Breast epithelium (tissue), 4 donors: ENCODE data around the gene MYLK3. TPM values are rescaled to one million over a fixed set of nuclear protein-coding genes. Genes with fewer than 3 reads are reported as not detected.

ENCODE experiments used
- DNase-seq, 2 donors: peaks; one replicate each; pipeline ENCODE4 v3.0.0-alpha.2; 2019; ENCODE audit warnings: low spot score in 2 of 2
- H3K27ac ChIP-seq, 2 donors: fragments of 200-600 bp; sonication (generic) in 1 of 2; one replicate each; pipeline ENCODE4 v1.5.1; 2016 to 2019; ENCODE audit warnings: mild to moderate bottlenecking in 1 of 2
- H3K27me3 ChIP-seq, 2 donors: fragments of 200-600 bp; sonication (generic) in 1 of 2; one replicate each; pipeline versions ENCODE4 v1.5.1 to v1.6.0; 2017 to 2019; ENCODE audit warnings: control low read depth in 1 of 2, mild to moderate bottlenecking in 1 of 2
- H3K36me3 ChIP-seq: fragments of 200-600 bp; one replicate; pipeline ENCODE4 v1.5.1; 2019
- H3K4me1 ChIP-seq, 2 donors: fragments of 200-600 bp; sonication (generic); one replicate each; pipeline ENCODE4 v1.5.1; 2016 to 2019; ENCODE audit warnings: control low read depth in 1 of 2
- H3K4me3 ChIP-seq, 3 donors: fragments of 200-600 bp; sonication (generic); 1 replicate in 2 of 3; 2 replicates in 1 of 3; pipeline ENCODE4 v1.5.1; 2016 to 2019; ENCODE audit warnings: mild to moderate bottlenecking in 3 of 3, moderate library complexity in 2 of 3
- H3K9me3 ChIP-seq, 2 donors: fragments of 200-600 bp; sonication (generic) in 1 of 2; one replicate each; pipeline ENCODE4 v1.5.1; 2016 to 2019; ENCODE audit warnings: control low read depth in 1 of 2
- CTCF ChIP-seq, 3 donors: fragments of 450-650 bp; IDR thresholded peaks; one replicate each; pipeline ENCODE4 v1.5.1; 2016 to 2017; ENCODE audit warnings: antibody characterized with exemption in 3 of 3, mild to moderate bottlenecking in 3 of 3, moderate library complexity in 3 of 3
- POLR2A ChIP-seq: fragments of 450-650 bp; IDR thresholded peaks from one replicate; pipeline ENCODE4 v1.6.1; 2016; ENCODE audit warnings: antibody characterized with exemption, mild to moderate bottlenecking, moderate library complexity
- POLR2AphosphoS5 ChIP-seq, 3 donors: sonication (generic); formaldehyde crosslinking; IDR thresholded peaks; one replicate each; pipeline ENCODE4 v1.6.1; 2017; ENCODE audit warnings: antibody characterized with exemption in 3 of 3
- intact Hi-C: fragments of 100-400 bp; cut with DNase I; formaldehyde crosslinking; loops from one replicate; pipeline ENCODE4 v1.15.1; 2023; ENCODE audit warnings: low total_unique reads
- total RNA-seq, 3 donors: library from RNA; depleted of rRNA; stranded (reverse); fragments of >200 nt; gene quantifications; one replicate each; pipeline ENCODE4 v1.1.0, GENCODE V29; 2016

MYLK3 gene
- under 1 TPM in 2 of 3 donors, not detected in 1; 0.48 to 0.59 TPM for total RNA-seq

GRCh38 chr16:46747777-46748651, at the start of gene MYLK3:
TSS of gene MYLK3 (minus strand) at chr16:46748344. CDS start at chr16:46748193, 151 bp downstream.
- no peak for TF ChIP-seq CTCF (IDR thresholded peaks at IDR 0.05)
- no peak for TF ChIP-seq POLR2A
- TF ChIP-seq POLR2AphosphoS5 (IDR thresholded peaks at IDR 0.05) = no peak
- H3K27ac ChIP-seq = no peak within 1 kb of the TSS
- H3K4me1 ChIP-seq = no peaks in the 10 kb centered on the region
- H3K9me3 ChIP-seq = no peaks in the 10 kb centered on the region
- DNase-seq = no peak
- no peaks in the 10 kb centered on the region for H3K36me3 ChIP-seq
- H3K4me3 ChIP-seq = no peak within 1 kb of the TSS
- no peaks in the 10 kb centered on the region for H3K27me3 ChIP-seq
- intact Hi-C loops = no loop called here

- intact Hi-C loops = no loop called here
- no peaks in the 10 kb centered on the region for H3K9me3 ChIP-seq
- no peak overlapping the region for H3K4me3 ChIP-seq
- no peaks in the 10 kb centered on the region for H3K4me1 ChIP-seq
- H3K27me3 ChIP-seq = no peaks in the 10 kb centered on the region
- no peak overlapping the region for H3K27ac ChIP-seq
- DNase-seq = no peak
- H3K36me3 ChIP-seq = no peaks in the 10 kb centered on the region
- no peak for TF ChIP-seq POLR2AphosphoS5 (IDR thresholded peaks at IDR 0.05)
These were observed 49.4 kb upstream of the MYLK3 start for GRCh38 chr16:46797501-46797900.

GRCh38 chr16:46796764-46797269, 48.7 kb upstream of the MYLK3 start:
- intact Hi-C loops = no loop called here
- Histone ChIP-seq H3K27ac (no peak overlapping the region), H3K27me3 (no peaks in the 10 kb centered on the region), H3K4me1 (no peaks in the 10 kb centered on the region), H3K9me3 (no peaks in the 10 kb centered on the region), H3K36me3 (no peaks in the 10 kb centered on the region), H3K4me3 (no peak overlapping the region)
- TF ChIP-seq CTCF (IDR thresholded peaks at IDR 0.05) (no peak), POLR2A (no peak), POLR2AphosphoS5 (IDR thresholded peaks at IDR 0.05) (no peak)
- DNase-seq = no peak

GRCh38 chr16:46793841-46794240, 45.7 kb upstream of the MYLK3 start:
- no peaks in the 10 kb centered on the region for H3K4me1 ChIP-seq
- intact Hi-C loops = no loop called here
- H3K4me3 ChIP-seq = no peak overlapping the region
- no peaks in the 10 kb centered on the region for H3K27me3 ChIP-seq
- no peak for TF ChIP-seq CTCF (IDR thresholded peaks at IDR 0.05)
- TF ChIP-seq POLR2A = no peak
- TF ChIP-seq POLR2AphosphoS5 (IDR thresholded peaks at IDR 0.05) = no peak
- no peak overlapping the region for H3K27ac ChIP-seq
- DNase-seq = no peak
- no peaks in the 10 kb centered on the region for H3K36me3 ChIP-seq
- H3K9me3 ChIP-seq = no peaks in the 10 kb centered on the region

- Histone ChIP-seq H3K27ac (peak overlapping the region in 1 of 2 donors; percentile 15), H3K4me3 (peak overlapping the region in 2 of 3 donors; percentile 66 to 71), H3K36me3 (no peaks in the 10 kb centered on the region), H3K4me1 (no peaks in the 10 kb centered on the region), H3K9me3 (peaks cover 3 to 6% of the 10 kb centered on the region in 2 donors), H3K27me3 (no peaks in the 10 kb centered on the region)
- no peak for DNase-seq
- TF ChIP-seq POLR2A (no peak), CTCF (IDR thresholded peaks at IDR 0.05) (no peak), POLR2AphosphoS5 (IDR thresholded peaks at IDR 0.05) (no peak)
- intact Hi-C loops = no loop called here
These were observed 42.6 kb upstream of the MYLK3 start for GRCh38 chr16:46790599-46791270.
